CD1c-positive myeloid dendritic cell (primary cell): ENCODE results near the gene TTC9C.
"Not testable (repeated sequence)": the region's sequence is repeated elsewhere in the genome, so short reads cannot be mapped to it uniquely, and the experiment has no call there.

Experiments used
- DNase-seq: peaks from one replicate; pipeline ENCODE4 v3.0.0-alpha.2; 2016; ENCODE audit errors: extremely low spot score

TTC9C gene

DNA sequence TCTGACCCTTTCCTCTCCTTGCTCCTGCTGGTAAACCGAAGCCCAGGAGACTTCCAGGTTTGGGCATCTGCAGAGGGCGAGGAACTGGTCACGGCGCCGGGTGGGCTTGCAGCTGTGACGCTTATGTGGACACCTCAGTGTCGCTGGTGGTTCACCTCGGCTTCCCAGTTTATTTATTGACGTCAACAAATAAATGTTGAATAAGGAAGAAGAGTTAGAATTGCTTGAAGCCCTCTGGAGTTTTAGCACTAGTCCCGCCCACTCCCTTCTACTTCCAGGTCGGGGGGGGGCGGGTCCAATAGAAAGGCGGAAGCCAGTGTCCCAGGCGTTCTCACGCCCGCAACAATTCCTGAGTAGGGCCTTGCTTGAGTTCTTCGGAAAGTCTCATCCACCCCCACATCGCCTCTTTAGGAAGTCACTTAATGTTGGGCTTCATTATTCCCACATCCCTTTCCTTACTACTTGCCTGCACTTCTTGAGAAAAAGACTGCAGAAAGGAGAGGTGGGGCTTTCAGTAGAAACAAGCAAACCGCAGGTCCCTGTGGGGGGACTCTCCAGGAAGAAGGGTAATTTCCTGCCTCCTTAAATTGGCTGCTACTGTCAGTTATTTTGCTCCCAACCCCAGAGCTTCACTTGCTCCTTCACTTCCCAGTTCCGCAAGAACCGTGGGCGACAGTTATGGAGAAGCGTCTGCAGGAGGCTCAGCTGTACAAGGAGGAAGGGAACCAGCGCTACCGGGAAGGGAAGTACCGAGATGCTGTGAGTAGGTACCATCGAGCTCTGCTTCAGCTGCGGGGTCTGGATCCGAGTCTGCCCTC, at the start of gene TTC9C:
Gene TTC9C (plus strand): TSS at position 316 of the 818 bp plus-strand sequence. CDS start 363 bp downstream, at position 679.
- DNase-seq = peak; percentile 98

- peak; percentile 98 for DNase-seq
Measured at GRCh38 chr11:62678770-62679696, 49.3 kb upstream of the TTC9C start, which contains the start of gene UBXN1. Gene UBXN1, minus strand, starts transcription at chr11:62679073. Its CDS starts 150 bp downstream, at chr11:62678923.

GRCh38 chr11:62680825-62681240, 47.5 kb upstream of the TTC9C start:
- peak; percentile 64 for DNase-seq

GRCh38 chr11:62682518-62682917, 45.8 kb upstream of the TTC9C start:
- DNase-seq = no peak

DNA sequence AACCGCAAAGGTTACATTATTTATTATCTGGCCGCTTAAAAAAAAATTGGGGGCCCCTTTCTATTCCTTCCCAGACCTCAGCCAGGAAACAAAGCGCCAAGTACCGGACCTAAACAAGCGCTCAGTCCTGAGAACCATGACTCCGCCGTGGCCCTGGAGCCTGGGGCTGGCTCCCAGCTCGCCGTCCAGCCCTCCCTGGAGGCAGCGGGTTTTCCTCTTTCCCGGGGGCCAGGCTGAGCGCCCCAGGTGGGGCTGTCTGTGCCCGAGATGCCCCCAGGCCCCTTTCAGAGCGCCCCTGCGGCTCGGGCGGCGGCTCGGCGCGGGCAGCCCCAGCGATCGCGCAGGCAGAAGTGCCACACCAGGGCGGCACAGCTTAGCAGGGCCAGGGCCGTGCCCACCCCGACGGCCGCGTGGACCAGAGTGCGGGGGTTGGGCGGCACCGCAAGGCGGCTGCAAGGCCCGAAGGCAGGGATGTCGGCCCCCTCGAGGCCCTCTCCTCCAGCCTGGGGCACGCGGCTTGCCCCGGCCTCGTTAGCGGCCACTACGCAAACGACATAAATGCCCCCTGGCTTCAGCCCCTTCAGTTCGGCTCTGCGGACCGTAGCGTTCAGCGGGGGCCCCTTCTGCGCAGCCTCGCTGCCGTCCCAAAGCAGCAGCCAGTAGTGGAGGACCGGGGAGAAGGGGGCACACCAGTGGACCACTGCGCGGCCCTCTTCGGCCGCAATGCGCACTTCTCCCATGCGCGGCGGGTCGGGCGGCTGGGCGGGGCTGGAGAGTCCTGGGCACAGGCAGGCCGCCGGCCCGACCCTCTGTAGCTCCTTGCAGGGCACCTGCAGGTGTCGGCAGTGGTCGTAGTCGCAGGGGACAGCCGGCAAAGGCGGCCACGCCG, 40.5 kb upstream of the TTC9C start:
- DNase-seq = no peak

- DNase-seq = no peak
Measured at GRCh38 chr11:62688491-62688890, 39.8 kb upstream of the TTC9C start.

GRCh38 chr11:62689421-62690183, 38.7 kb upstream of the TTC9C start, which contains the start of gene LRRN4CL:
Gene LRRN4CL, minus strand, starts transcription at chr11:62689530. Its CDS starts 1,022 bp downstream, at chr11:62688508.
- DNase-seq = no peak

DNA sequence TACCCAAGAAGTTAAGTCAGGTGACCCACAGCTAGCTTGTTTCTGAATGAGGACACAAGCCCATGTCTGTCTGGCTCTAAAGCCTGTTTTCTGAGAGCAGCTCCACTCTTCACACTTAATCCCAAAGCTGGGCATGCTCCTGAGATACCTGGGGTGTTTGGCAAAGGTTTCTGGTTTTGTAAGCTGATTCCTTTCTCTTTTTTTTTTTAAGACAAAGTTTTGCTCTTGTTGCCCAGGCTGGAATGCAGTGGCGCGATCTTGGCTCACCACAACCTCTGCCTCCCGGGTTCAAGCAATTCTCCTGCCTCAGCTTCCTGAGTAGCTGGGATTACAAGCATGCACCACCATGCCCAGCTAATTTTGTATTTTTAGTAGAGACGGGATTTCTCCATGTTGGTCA, 34.7 kb upstream of the TTC9C start:
- DNase-seq = not testable (repeated sequence)

DNA sequence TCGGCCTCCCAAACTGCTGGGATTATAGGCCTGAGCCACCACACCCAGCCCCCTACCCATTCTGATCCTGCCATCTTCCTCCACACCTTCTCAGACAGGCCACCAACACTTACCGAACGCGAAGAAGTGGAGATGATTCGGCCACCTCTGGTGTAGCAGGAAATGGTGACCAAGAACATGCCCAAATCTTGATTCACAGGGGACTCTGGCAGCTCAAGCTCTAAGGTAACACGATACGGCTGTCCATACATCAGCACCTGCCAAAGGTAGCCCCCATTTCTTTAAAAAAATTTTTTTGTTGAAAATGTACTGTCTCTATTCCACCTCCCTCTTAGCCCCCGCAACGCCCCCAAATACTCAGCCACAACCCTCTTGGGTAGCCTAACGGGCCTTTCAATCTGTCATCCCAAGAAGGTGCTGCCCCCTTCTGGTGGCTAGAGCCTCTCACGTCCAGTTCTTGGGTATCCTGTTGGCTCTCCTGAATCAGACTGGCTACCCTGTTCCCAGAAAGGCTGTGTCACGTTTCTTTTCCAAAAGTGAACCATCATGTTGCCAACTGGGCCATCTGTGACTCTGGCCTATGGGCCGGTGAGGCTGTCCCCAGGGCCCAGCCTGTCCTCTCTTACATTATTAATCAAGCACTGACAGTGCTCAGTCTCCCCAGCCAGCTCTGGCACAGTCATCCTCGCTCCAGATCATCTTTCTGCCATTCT, 33.7 kb upstream of the TTC9C start:
- peak; percentile 84 for DNase-seq

- peak; percentile 82 for DNase-seq
Measured at GRCh38 chr11:62702246-62702645, 26.0 kb upstream of the TTC9C start.

DNA sequence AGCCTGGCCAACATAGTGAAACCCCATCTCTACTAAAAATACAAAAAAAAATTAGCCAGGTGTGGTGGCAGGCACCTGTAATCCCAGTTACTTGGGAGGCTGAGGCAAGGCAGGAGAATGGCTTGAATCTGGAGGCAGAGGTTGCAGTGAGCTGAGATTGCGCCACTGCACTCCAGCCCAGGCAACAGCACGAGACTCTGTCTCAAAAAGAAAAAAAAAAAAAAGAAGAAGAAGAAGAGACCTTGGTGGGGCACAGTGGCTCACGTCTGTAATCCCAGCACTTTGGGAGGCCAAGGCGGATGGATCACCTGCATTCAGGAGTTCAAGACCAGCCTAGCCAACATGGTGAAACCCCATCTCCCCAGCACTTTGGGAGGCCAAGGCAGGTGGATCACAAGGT, 24.4 kb upstream of the TTC9C start:
- DNase-seq = peak; percentile 15

GRCh38 chr11:62705413-62705812, 22.9 kb upstream of the TTC9C start:
- DNase-seq = peak; percentile 38

DNA sequence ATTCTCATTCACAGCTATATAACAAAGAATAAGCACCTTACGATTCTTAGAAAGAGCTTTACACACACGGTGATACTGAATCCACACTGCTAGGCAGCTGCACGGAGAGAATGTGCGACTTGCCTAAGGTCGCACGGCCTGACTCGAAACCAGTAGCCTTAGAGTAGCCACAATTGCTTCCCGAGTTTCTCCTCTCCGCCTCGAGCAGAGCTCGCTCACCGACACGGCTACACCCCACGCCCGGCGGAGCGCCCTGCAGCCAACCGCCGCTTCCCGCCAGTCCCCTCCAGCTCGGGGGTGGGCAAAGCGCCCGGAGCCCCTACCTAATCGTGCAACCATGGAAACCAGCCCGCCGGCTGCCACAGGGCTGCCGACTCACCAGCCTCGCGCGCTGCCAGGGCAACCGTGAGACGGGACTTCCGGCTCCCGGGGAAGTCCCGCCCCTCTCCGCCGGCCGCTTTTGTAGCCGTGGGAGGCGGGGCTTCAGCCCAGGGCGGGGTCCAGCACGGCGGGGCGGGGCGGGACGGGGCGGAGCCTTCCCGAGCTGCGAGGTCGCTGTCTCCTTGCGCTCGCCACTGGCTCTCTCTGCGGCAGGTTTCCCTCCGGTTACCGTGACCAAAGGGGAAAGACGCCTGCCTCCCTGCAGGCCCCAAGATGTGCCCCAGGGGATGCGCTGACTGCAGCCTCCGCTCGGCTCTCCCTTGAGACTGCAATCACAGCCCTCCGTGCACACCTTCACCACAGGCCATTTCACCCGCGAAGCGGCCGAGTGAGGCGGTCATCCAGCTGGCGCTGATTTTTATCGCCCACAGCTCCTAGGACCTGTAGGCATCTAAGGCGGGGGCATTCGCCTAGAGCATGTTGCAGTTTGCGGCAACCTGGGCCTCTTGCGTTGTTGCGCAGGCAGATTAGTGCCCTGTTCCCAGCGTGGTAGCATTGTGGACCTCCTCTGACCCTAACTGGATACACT, 22.1 kb upstream of the TTC9C start:
- DNase-seq = peak; percentile 98

GRCh38 chr11:62706850-62707247, 21.4 kb upstream of the TTC9C start:
- DNase-seq = no peak

DNA sequence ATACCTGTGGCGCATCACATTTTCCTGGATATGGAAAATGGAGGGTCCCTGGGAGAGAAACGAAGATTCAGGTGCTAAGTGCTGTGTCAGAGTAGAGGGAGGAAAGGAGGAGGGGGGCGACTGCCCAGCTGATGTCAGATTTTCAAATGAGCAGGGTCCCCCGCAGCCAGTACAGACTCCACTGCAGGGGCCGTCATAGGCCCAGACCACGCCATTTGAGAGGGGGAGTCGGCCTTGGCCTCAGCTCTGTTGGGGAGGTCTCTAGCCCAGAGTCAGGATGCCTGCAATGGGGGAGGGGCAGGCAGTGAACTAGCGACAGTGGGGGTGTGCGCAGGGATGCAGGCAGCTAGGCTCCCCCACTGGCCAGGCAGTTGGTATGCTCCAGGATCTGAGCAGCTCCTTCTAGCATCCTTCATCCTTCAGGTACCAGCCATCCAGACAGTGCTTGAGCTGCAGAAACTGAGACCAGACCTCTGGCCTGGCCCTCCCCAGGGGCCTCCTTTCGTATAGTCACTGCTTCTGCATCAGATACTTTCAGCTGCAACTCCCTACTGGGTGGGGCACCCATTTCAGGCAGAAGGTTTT, 20.9 kb upstream of the TTC9C start, which contains the start of the genes BSCL2 and GNG3:
Gene BSCL2 (minus strand): TSS at position 148 of the 585 bp plus-strand sequence. CDS start 229 bp downstream, outside the sequence.
Gene GNG3 (plus strand): TSS at position 400 of the 585 bp plus-strand sequence. CDS start 620 bp downstream, outside the sequence.
- no peak for DNase-seq

- DNase-seq = no peak
Measured at GRCh38 chr11:62708392-62708791, 19.9 kb upstream of the TTC9C start.

DNA sequence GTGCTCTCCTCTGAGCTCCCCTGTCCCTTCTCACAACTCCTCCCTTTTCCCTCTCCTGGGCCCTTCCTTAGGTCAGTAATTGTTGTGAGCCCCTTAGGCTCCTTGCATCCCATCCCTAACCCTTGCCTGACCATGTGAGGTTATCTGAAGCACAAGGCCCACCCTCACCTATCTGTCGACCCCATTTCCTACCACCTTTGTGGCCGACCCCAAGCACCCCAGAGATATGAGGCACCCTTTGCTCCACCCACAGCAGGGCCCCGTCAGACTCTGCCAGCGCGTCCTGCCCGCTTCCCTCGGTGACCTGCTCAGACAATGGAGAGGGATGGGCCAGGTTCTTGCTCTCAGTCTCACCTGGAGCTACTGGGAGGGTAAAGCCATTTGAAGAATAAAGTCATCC, 19.5 kb upstream of the TTC9C start:
- DNase-seq = no peak
